GM12892 (cell line): Measurements from ENCODE around the gene DHX32.

Source experiments
- POLR2A ChIP-seq: IDR thresholded peaks from 2 replicates; pipeline ENCODE4 v1.6.1; 2011; ENCODE audit warnings: low read depth, low read length, control low read depth
- POLR2AphosphoS5 ChIP-seq: IDR thresholded peaks from 2 replicates; pipeline ENCODE4 v1.6.1; 2011; ENCODE audit warnings: low read depth, low read length, control low read depth
- TAF1 ChIP-seq: IDR thresholded peaks from 2 replicates; pipeline ENCODE4 v1.6.1; 2011; ENCODE audit warnings: low read depth, mild to moderate bottlenecking, control low read depth, low read length, borderline replicate concordance

DNA sequence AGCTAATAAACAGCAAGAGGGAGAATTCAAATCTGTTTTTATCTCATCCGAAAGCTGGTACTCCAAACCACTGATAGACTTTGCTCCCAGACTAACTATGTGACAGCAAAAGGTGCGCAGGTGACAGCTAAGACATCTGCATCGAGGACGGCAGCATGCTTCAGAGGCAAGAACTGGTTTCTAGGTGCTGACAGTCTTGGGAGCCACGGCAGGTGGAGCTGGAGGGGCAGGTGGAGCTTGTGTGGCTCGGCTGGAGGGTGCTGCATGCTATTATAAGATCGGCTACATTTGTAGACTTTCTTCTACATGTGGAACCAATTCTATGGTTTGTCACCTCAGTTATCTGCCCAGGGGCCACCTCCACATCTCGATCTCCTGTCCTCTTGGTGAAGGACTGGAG lies 83.7 kb downstream of the DHX32 start:
- TF ChIP-seq POLR2AphosphoS5 (no peak), TAF1 (no peak), POLR2A (no peak)
